ENCODE measurements around the gene PPP6R3. TPM values are rescaled to one million over a fixed set of nuclear protein-coding genes. Genes with fewer than 3 reads are reported as not detected.

The PPP6R3 gene
- total and polyA plus RNA-seq, 2 of the 8 experiments (the other 6 are each of a cell fraction or from before 2014, with no cell fraction given): 44.6 to 150 TPM

DNA sequence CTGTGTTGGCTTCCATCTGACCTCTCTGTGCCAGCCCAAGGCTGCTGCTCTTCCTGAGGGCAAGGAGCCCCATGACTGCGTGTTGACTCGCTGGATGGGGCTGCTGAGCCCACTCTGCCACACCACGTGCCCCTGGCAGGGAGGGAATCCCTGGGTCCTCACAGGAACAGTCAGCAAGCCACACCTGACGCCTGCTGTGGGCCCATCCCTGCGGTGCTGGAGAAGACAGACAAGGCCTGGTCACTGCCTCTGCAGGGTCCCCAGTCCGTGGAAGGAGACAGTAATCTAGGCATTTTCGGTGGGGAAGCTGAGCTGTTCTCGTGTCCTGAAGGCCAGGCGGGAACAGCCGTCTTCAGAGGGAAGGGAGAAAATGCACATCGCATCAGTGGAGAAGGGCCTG is 10.6 kb upstream of the PPP6R3 start:
- no peaks in the 10 kb centered on the region for H3K79me2 ChIP-seq (ENCODE audit: control insufficient read depth in 1 of 2, insufficient read depth in 2 of 2, low read length in 2 of 2)
- DNase-seq (ENCODE audit: low read depth in 1 of 2, low spot score in 2 of 2) (no peak), FAIRE-seq (no peak)
- H3K79me1 ChIP-seq (ENCODE audit: low read depth, low read length): no peaks in the 10 kb centered on the region
- CTCF ChIA-PET (ENCODE audit: partially characterized antibody): interaction anchor here (0.6 to 2.3 kb wide), 4 partner anchors 9 to 196 kb away, joined by 3 to 8 read pairs (median 5); no protein-coding TSS in a partner anchor
- no peak overlapping the region for H3K9ac ChIP-seq (replicated peaks in 1 of 4; ENCODE audit: extremely low read depth in 1 of 4, low read depth in 3 of 4, low read length in 3 of 4)
- H2BK120ac ChIP-seq (replicated peaks; ENCODE audit: low read depth, low read length): no peak overlapping the region
- no peak overlapping the region for H3K4me2 ChIP-seq (ENCODE audit: insufficient read depth in 1 of 2, low read depth in 2 of 2, low read length in 2 of 2)
- H3K27ac ChIP-seq (ENCODE audit: low read depth, low read length): no peak overlapping the region
- H3K4me3 ChIP-seq (ENCODE audit: extremely low read depth in 1 of 4, insufficient read depth in 2 of 4, low read depth in 3 of 4, low read length in 4 of 4): no peak overlapping the region
- no peak overlapping the region for H4K5ac ChIP-seq (ENCODE audit: insufficient read length, low read depth, low read length)
- H3K56ac ChIP-seq (replicated peaks; ENCODE audit: insufficient read length, low read depth, low read length): no peak overlapping the region
- no peak overlapping the region for H3K14ac ChIP-seq (ENCODE audit: insufficient read length)
- no peak overlapping the region for H2AK5ac ChIP-seq (ENCODE audit: low read depth, low read length)
- no peak overlapping the region for H2AFZ ChIP-seq (ENCODE audit: low read length)
- H4K91ac ChIP-seq (replicated peaks; ENCODE audit: insufficient read length, low read length): no peak overlapping the region
- peaks cover 0 to 3% (median 0%) of the 10 kb centered on the region in 4 experiments; a peak in 2 of 8 replicates for H3K36me3 ChIP-seq (ENCODE audit: control insufficient read depth in 2 of 4, insufficient read depth in 4 of 4, low read length in 3 of 4)
- H2BK20ac ChIP-seq (ENCODE audit: low read length): no peak overlapping the region
- WGBS, 2 experiments (ENCODE audit: extremely low coverage in 1 of 2, insufficient coverage in 1 of 2, insufficient read length in 1 of 2, insufficient replicate concordance in 2 of 2, low coverage in 1 of 2, low lambda C conversion rate in 2 of 2, missing lambda C conversion rate in 1 of 2): 86% methylated on average over 11 of the region's 11 CpGs; no CpG with 5 or more reads in 1 of the 2 experiments
- POLR2A ChIA-PET (ENCODE audit: partially characterized antibody): no interaction called here
- no peak overlapping the region for H4K8ac ChIP-seq (ENCODE audit: extremely low read depth, insufficient read depth, low read length)
- H3K4me1 ChIP-seq (replicated peaks in 1 of 4; ENCODE audit: control insufficient read depth in 3 of 4, insufficient read depth in 4 of 4, low read length in 3 of 4): peaks cover 3 to 4% (median 4%) of the 10 kb centered on the region in 4 experiments; a peak in 5 of 7 replicates
- H3K18ac ChIP-seq (ENCODE audit: extremely low read depth, low read length): no peak overlapping the region
- H3K27me3 ChIP-seq (replicated peaks in 1 of 4; ENCODE audit: control insufficient read depth in 3 of 4, extremely low read depth in 1 of 4, insufficient read depth in 3 of 4, low read length in 3 of 4): no peaks in the 10 kb centered on the region
- H3K4ac ChIP-seq (replicated peaks; ENCODE audit: insufficient read length, low read depth, low read length): no peak overlapping the region
- H3K9me3 ChIP-seq (ENCODE audit: insufficient read depth in 2 of 2, low read depth in 1 of 2, low read length in 1 of 2): no peaks in the 10 kb centered on the region
- H3K23me2 ChIP-seq (ENCODE audit: low read depth, low read length): no peaks in the 10 kb centered on the region
- H2BK12ac ChIP-seq (ENCODE audit: low read depth, low read length): no peak overlapping the region
- H2BK15ac ChIP-seq (ENCODE audit: low read length): no peak overlapping the region
- H4K20me1 ChIP-seq (replicated peaks in 1 of 2; ENCODE audit: control insufficient read depth in 1 of 2, insufficient read depth in 2 of 2, low read length in 2 of 2): peaks cover 0 to 1% of the 10 kb centered on the region in 2 experiments
- H2BK5ac ChIP-seq (ENCODE audit: low read depth, low read length): no peak overlapping the region; the same call in 1 of the 2 replicates
- H3K23ac ChIP-seq (ENCODE audit: insufficient read length): no peak overlapping the region
- TF ChIP-seq CHD1 (IDR thresholded peaks at IDR 0.05; ENCODE audit: low read depth, low read length): no peak
- TF ChIP-seq SP4 (IDR thresholded peaks at IDR 0.05; ENCODE audit: low read length): no peak
- TF ChIP-seq RFX5 (IDR thresholded peaks at IDR 0.05; ENCODE audit: borderline replicate concordance, low read depth, low read length): no peak
- TF ChIP-seq GTF2F1 (IDR thresholded peaks at IDR 0.05; ENCODE audit: borderline replicate concordance, low read depth, low read length): no peak
- no peak for TF ChIP-seq KDM1A (IDR thresholded peaks at IDR 0.05; ENCODE audit: borderline replicate concordance, low read length)
- no peak for TF ChIP-seq CTBP2 (IDR thresholded peaks at IDR 0.05; ENCODE audit: borderline replicate concordance, insufficient read depth, insufficient read length, low read length)
- TF ChIP-seq ZNF274 (IDR thresholded peaks at IDR 0.05; ENCODE audit: borderline replicate concordance, extremely low read depth, low read length): no peak
- no peak for TF ChIP-seq JUND (IDR thresholded peaks at IDR 0.05; ENCODE audit: low read length)
- TF ChIP-seq SIRT6 (IDR thresholded peaks at IDR 0.05; ENCODE audit: low read length): no peak
- TF ChIP-seq CBX8 (IDR thresholded peaks at IDR 0.05; ENCODE audit: borderline replicate concordance, low read depth, low read length): no peak
- TF ChIP-seq HDAC2 (IDR thresholded peaks at IDR 0.05; ENCODE audit: borderline replicate concordance in 1 of 2, low read depth in 2 of 2, low read length in 2 of 2): no peak
- no peak for TF ChIP-seq SUZ12 (IDR thresholded peaks at IDR 0.05; ENCODE audit: low read length)
- no peak for TF ChIP-seq TAF7 (optimal IDR thresholded peaks at IDR 0.05; ENCODE audit: borderline replicate concordance, low read depth, low read length)
- TF ChIP-seq RBBP5 (IDR thresholded peaks at IDR 0.05; ENCODE audit: borderline replicate concordance, low read depth, low read length): no peak
